ENCODE measurements around the gene ALDH1L1.

DNA sequence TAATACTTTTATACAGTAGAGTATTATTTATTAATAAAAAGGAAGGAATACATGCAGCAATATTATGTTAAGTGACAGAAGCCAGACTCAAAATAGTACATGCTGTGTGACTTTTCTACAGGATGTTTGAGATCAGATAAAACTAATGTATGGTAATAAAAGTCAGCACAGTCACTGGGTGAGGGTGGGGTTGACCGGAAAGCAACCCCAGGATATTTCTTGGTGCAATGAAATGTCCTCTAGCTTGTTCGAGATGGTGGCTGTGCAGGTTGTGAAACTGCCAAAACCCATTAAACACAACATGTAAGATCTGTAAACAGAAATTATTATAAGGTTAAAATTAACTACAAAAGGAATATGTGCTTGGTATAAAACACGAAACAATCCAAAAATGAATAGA, 20.8 kb upstream of the ALDH1L1 start:
- TF ChIP-seq HDAC2 (IDR thresholded peaks at IDR 0.05): no peak
- no peak for TF ChIP-seq NR2F6 (CRISPR knock-in tag; IDR thresholded peaks at IDR 0.05)
- TF ChIP-seq ZNF140 (CRISPR knock-in tag; IDR thresholded peaks at IDR 0.05): no peak
- no peak for TF ChIP-seq MEIS2 (IDR thresholded peaks at IDR 0.05; ENCODE audit: partially characterized antibody)
- TF ChIP-seq, protein P1, sequence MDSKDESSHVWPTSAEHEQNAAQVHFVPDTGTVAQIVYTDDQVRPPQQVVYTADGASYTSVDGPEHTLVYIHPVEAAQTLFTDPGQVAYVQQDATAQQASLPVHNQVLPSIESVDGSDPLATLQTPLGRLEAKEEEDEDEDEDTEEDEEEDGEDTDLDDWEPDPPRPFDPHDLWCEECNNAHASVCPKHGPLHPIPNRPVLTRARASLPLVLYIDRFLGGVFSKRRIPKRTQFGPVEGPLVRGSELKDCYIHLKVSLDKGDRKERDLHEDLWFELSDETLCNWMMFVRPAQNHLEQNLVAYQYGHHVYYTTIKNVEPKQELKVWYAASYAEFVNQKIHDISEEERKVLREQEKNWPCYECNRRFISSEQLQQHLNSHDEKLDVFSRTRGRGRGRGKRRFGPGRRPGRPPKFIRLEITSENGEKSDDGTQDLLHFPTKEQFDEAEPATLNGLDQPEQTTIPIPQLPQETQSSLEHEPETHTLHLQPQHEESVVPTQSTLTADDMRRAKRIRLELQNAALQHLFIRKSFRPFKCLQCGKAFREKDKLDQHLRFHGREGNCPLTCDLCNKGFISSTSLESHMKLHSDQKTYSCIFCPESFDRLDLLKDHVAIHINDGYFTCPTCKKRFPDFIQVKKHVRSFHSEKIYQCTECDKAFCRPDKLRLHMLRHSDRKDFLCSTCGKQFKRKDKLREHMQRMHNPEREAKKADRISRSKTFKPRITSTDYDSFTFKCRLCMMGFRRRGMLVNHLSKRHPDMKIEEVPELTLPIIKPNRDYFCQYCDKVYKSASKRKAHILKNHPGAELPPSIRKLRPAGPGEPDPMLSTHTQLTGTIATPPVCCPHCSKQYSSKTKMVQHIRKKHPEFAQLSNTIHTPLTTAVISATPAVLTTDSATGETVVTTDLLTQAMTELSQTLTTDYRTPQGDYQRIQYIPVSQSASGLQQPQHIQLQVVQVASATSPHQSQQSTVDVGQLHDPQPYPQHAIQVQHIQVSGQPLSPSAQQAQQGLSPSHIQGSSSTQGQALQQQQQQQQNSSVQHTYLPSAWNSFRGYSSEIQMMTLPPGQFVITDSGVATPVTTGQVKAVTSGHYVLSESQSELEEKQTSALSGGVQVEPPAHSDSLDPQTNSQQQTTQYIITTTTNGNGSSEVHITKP (IDR thresholded peaks at IDR 0.05; ENCODE audit: partially characterized antibody): no peak
- no peak for TF ChIP-seq HDGF (IDR thresholded peaks at IDR 0.05)
- TF ChIP-seq POU5F1 (IDR thresholded peaks at IDR 0.05; ENCODE audit: borderline replicate concordance, low read depth, low read length, partially characterized antibody): no peak
- TF ChIP-seq TCF7L2 (IDR thresholded peaks at IDR 0.05; ENCODE audit: low read depth, low read length): no peak
- no peak for TF ChIP-seq KLF16 (IDR thresholded peaks at IDR 0.05)
- no peak for TF ChIP-seq ZFP1 (CRISPR knock-in tag; IDR thresholded peaks at IDR 0.05)
- TF ChIP-seq TBL1XR1 (IDR thresholded peaks at IDR 0.05; ENCODE audit: low read length in 2 of 2): no peak
